Measurements from ENCODE around the gene LRSAM1. TPM values are rescaled to one million over a fixed set of nuclear protein-coding genes. Genes with fewer than 3 reads are reported as not detected.

LRSAM1 gene
- total and polyA plus RNA-seq, 9 of the 15 experiments (the other 6 are each of a cell fraction or from before 2014, with no cell fraction given), result 0.07 to 16.2 (median 4.7) TPM

- 27% methylated on average over 5 of the region's 6 CpGs for WGBS (ENCODE audit: insufficient coverage, low coverage, missing lambda C conversion rate)
- POLR2A ChIA-PET, result interaction anchor here (0.7 kb wide), 1 partner anchor 41 kb away, joined by 3 read pairs; no protein-coding TSS in a partner anchor
Observed at GRCh38 chr9:127419348-127419747, 32.0 kb upstream of the LRSAM1 start.

More at GRCh38 chr9:127419348-127419747, 32.0 kb upstream of the LRSAM1 start:
- CTCF ChIA-PET (ENCODE audit: low intra/inter-chr PET ratio), result no interaction called here
- DNase-seq (ENCODE audit: extremely low read depth in 1 of 4, low spot score in 3 of 4) (peak in 1 of 4 experiments; percentile 21), ATAC-seq (no peak), FAIRE-seq (no peak)
- no peaks in the 10 kb centered on the region for H3K9me1 ChIP-seq (ENCODE audit: control insufficient read depth, insufficient read depth, low read length)
- no peaks in the 10 kb centered on the region for H3K9me3 ChIP-seq (replicated peaks; ENCODE audit: control insufficient read depth, insufficient read depth, low read depth, low read length)
- no peaks in the 10 kb centered on the region for H3K36me3 ChIP-seq (ENCODE audit: control insufficient read depth, insufficient read depth, low read length)
- BruUV-seq (replicated peaks), result no TSS peak
- no peak overlapping the region for H3K27ac ChIP-seq (ENCODE audit: extremely low read depth, low read depth, low read length)
- in situ Hi-C loops (cut with MboI) (no loop called here), intact Hi-C loops (cut with micrococcal nuclease) (loop anchor here (2.0 kb wide), 1 partner anchor 59 kb away; no protein-coding TSS in a partner anchor)
- no peak overlapping the region for H3K4me3 ChIP-seq
- peaks cover 15% of the 10 kb centered on the region for H3K79me2 ChIP-seq (ENCODE audit: control insufficient read depth, insufficient read depth, low read length)
- no peak overlapping the region for H2AFZ ChIP-seq (ENCODE audit: low read depth, low read length)
- H3K27me3 ChIP-seq (ENCODE audit: control insufficient read depth in 2 of 2, insufficient read depth in 2 of 2, low read length in 2 of 2), result no peaks in the 10 kb centered on the region
- peak overlapping the region in 1 of 2 experiments; percentile 55; a peak in 1 of 4 replicates for H3K9ac ChIP-seq (ENCODE audit: insufficient read depth in 1 of 2, low read depth in 2 of 2, low read length in 2 of 2)
- no peak overlapping the region for H3K4me2 ChIP-seq (ENCODE audit: insufficient read depth, low read length)
- H4K20me1 ChIP-seq (replicated peaks; ENCODE audit: control insufficient read depth, insufficient read depth, low read length), result 0 out of 2 replicates have a peak, but pooled peaks cover 4% of the 10 kb centered on the region
- H3K4me1 ChIP-seq (replicated peaks in 1 of 2; ENCODE audit: control insufficient read depth in 2 of 2, insufficient read depth in 2 of 2, low read length in 2 of 2), result peaks cover 29 to 30% of the 10 kb centered on the region in 2 experiments
- TF ChIP-seq PYGO2 (tag; IDR thresholded peaks at IDR 0.05) (no peak), SPI1 (IDR thresholded peaks at IDR 0.05; ENCODE audit: borderline replicate concordance, low read depth, low read length) (peak; percentile 57; the same call in 1 of the 2 replicates), STAG1 (CRISPR knock-in tag; IDR thresholded peaks at IDR 0.05; ENCODE audit: borderline replicate concordance) (no peak), C11orf30 (IDR thresholded peaks at IDR 0.05; ENCODE audit: low read depth) (0 out of 2 replicates have a peak, but pooled peaks have one; percentile 23), NFE2 (IDR thresholded peaks at IDR 0.05; ENCODE audit: low read depth) (peak; percentile 50; the same call in 1 of the 2 replicates), ID3 (CRISPR knock-in tag; IDR thresholded peaks at IDR 0.05) (no peak), ID3 (tag; IDR thresholded peaks at IDR 0.05) (no peak), HBP1 (CRISPR knock-in tag; IDR thresholded peaks at IDR 0.05) (no peak), ZFX (CRISPR knock-in tag; IDR thresholded peaks at IDR 0.05) (no peak), RFX1 (IDR thresholded peaks at IDR 0.05) (peak; percentile 45; the same call in 1 of the 2 replicates), ZC3H8 (IDR thresholded peaks at IDR 0.05) (no peak), ZZZ3 (IDR thresholded peaks at IDR 0.05) (no peak)

Data from K562 (cell line).